ENCODE data around the gene SCUBE1. TPM values are rescaled to one million over a fixed set of nuclear protein-coding genes. Genes with fewer than 3 reads are reported as not detected.

SCUBE1 gene
- total and polyA plus RNA-seq, 10 of the 15 experiments (the other 5 are each of a cell fraction or from before 2014, with no cell fraction given): not detected

- TF ChIP-seq NKRF (conservative IDR thresholded peaks at IDR 0.05) (no peak), HCFC1 (IDR thresholded peaks at IDR 0.05; ENCODE audit: low read length) (no peak), NR2C2 (IDR thresholded peaks at IDR 0.05; ENCODE audit: borderline replicate concordance, control insufficient read depth, insufficient read length, low read depth) (no peak)
Measured at GRCh38 chr22:43191831-43192230, 151.3 kb downstream of the SCUBE1 start (continued).

- ChIA-PET CTCF (no interaction called here), RAD21 (ENCODE audit: unreplicated experiment) (interaction anchor here (1.1 kb wide), 1 partner anchor 85 kb away, joined by 3 read pairs; no protein-coding TSS in a partner anchor), POLR2A (no interaction called here), SMC1A (ENCODE audit: uncharacterized antibody, unreplicated experiment) (no interaction called here)
- ATAC-seq (no peak), FAIRE-seq (no peak), DNase-seq (ENCODE audit: low read depth, low spot score) (no peak)
- Histone ChIP-seq H3K4me2 (ENCODE audit: control insufficient read depth, insufficient read depth) (no peak overlapping the region), H3K9me3 (replicated peaks; ENCODE audit: control insufficient read depth, insufficient read depth, low read length) (peaks cover 5% of the 10 kb centered on the region; the same call in 2 of the 3 replicates), H3K79me2 (ENCODE audit: control insufficient read depth, insufficient read depth, low read length) (peaks cover 18% of the 10 kb centered on the region), H2AFZ (ENCODE audit: control insufficient read depth, low read depth, low read length) (no peak overlapping the region), H3K9ac (ENCODE audit: control insufficient read depth, insufficient read depth, low read length) (no peak overlapping the region), H3K4me1 (ENCODE audit: control insufficient read depth, insufficient read depth, low read length) (peaks cover 10% of the 10 kb centered on the region), H3K4me3 (no peak overlapping the region), H3K27me3 (replicated peaks in 1 of 2; ENCODE audit: control insufficient read depth in 2 of 2, insufficient read depth in 2 of 2, low read length in 1 of 2) (no peaks in the 10 kb centered on the region; a peak in 1 of 4 replicates), H3K27ac (ENCODE audit: control insufficient read depth, insufficient read depth) (no peak overlapping the region), H3K36me3 (ENCODE audit: control insufficient read depth in 2 of 2, insufficient read depth in 2 of 2, low read length in 1 of 2) (no peaks in the 10 kb centered on the region), H4K20me1 (ENCODE audit: control insufficient read depth, insufficient read depth) (no peaks in the 10 kb centered on the region)
- intact Hi-C loops (cut with micrococcal nuclease; ENCODE audit: unreplicated experiment): no loop called here
- in situ Hi-C loops (cut with MboI): no loop called here
- BruUV-seq (replicated peaks): no TSS peak
- TF ChIP-seq SUZ12 (IDR thresholded peaks at IDR 0.05; ENCODE audit: unreplicated experiment) (no peak), NR2C1 (IDR thresholded peaks at IDR 0.05) (no peak), STAT1 (conservative IDR thresholded peaks at IDR 0.05) (no peak), EED (IDR thresholded peaks at IDR 0.05; ENCODE audit: low read depth) (no peak), EZH2 (IDR thresholded peaks at IDR 0.05; ENCODE audit: borderline replicate concordance, control insufficient read depth, low read depth, low read length) (no peak), CEBPZ (IDR thresholded peaks at IDR 0.05; ENCODE audit: low read depth, low read length) (no peak), NFXL1 (IDR thresholded peaks at IDR 0.05; ENCODE audit: borderline replicate concordance) (no peak), E2F4 (IDR thresholded peaks at IDR 0.05; ENCODE audit: low read depth, low read length) (no peak), KAT2A (conservative IDR thresholded peaks at IDR 0.05; ENCODE audit: control insufficient read depth, low read depth, low read length) (no peak)
- WGBS (ENCODE audit: insufficient coverage, insufficient replicate concordance, low lambda C conversion rate, missing lambda C conversion rate): 92% methylated on average over 5 of the region's 5 CpGs
Measured at GRCh38 chr22:43188829-43189545, 154.2 kb downstream of the SCUBE1 start.

All from GM12878 (cell line).